Measurements from ENCODE around the gene AXDND1.

Gene AXDND1

GRCh38 chr1:179589509-179589908, 223.7 kb downstream of the AXDND1 start (continued):
- no peak for TF ChIP-seq POU6F1 (CRISPR knock-in tag; IDR thresholded peaks at IDR 0.05; ENCODE audit: borderline replicate concordance, low read depth)
- no peak for TF ChIP-seq CREB5 (CRISPR knock-in tag; IDR thresholded peaks at IDR 0.05; ENCODE audit: low read depth)
- no peak for TF ChIP-seq CSDC2 (CRISPR knock-in tag; IDR thresholded peaks at IDR 0.05)

GRCh38 chr1:179590671-179591070, 224.9 kb downstream of the AXDND1 start:
- no peak for TF ChIP-seq ISL1 (CRISPR knock-in tag; IDR thresholded peaks at IDR 0.05)
- TF ChIP-seq PATZ1 (CRISPR knock-in tag; IDR thresholded peaks at IDR 0.05; ENCODE audit: borderline replicate concordance), result no peak
- no peak for TF ChIP-seq ESRRG (CRISPR knock-in tag; IDR thresholded peaks at IDR 0.05)
- TF ChIP-seq TCF4 (CRISPR knock-in tag; IDR thresholded peaks at IDR 0.05; ENCODE audit: borderline replicate concordance), result no peak
- no peak for ATAC-seq

GRCh38 chr1:179591253-179591591, 225.5 kb downstream of the AXDND1 start:
- no peak for TF ChIP-seq GLIS3 (CRISPR knock-in tag; IDR thresholded peaks at IDR 0.05)
- TF ChIP-seq ZC3H10 (CRISPR knock-in tag; IDR thresholded peaks at IDR 0.05), result no peak
- no peak for TF ChIP-seq RARB (CRISPR knock-in tag; IDR thresholded peaks at IDR 0.05)
- TF ChIP-seq ARNTL (CRISPR knock-in tag; IDR thresholded peaks at IDR 0.05; ENCODE audit: borderline replicate concordance, low read depth), result no peak
- TF ChIP-seq PATZ1 (CRISPR knock-in tag; IDR thresholded peaks at IDR 0.05; ENCODE audit: borderline replicate concordance), result no peak
- no peak for TF ChIP-seq TSHZ2 (CRISPR knock-in tag; IDR thresholded peaks at IDR 0.05)
- TF ChIP-seq SNAI2 (CRISPR knock-in tag; IDR thresholded peaks at IDR 0.05), result no peak
- TF ChIP-seq ISL1 (CRISPR knock-in tag; IDR thresholded peaks at IDR 0.05), result no peak
- TF ChIP-seq ZFP3 (CRISPR knock-in tag; IDR thresholded peaks at IDR 0.05), result no peak
- no peak for TF ChIP-seq BACH2 (CRISPR knock-in tag; IDR thresholded peaks at IDR 0.05; ENCODE audit: borderline replicate concordance)
- no peak for TF ChIP-seq ZNF8 (CRISPR knock-in tag; IDR thresholded peaks at IDR 0.05)
- TF ChIP-seq PPARA (CRISPR knock-in tag; IDR thresholded peaks at IDR 0.05; ENCODE audit: borderline replicate concordance), result no peak
- no peak for ATAC-seq

GRCh38 chr1:179591592-179592580, 226.1 kb downstream of the AXDND1 start, which contains the start of gene TDRD5:
Gene TDRD5, plus strand, starts transcription at chr1:179591832. Its CDS starts 784 bp downstream, at chr1:179592616.
- peak; percentile 32 for ATAC-seq
- TF ChIP-seq ZFP30 (CRISPR knock-in tag; IDR thresholded peaks at IDR 0.05), result no peak

All from SK-N-SH treated with all-trans-retinoic acid at 6 μM for 48 hours (cell line).